ENCODE results near the gene ATP8A1. TPM values are rescaled to one million over a fixed set of nuclear protein-coding genes. Genes with fewer than 3 reads are reported as not detected.

The ATP8A1 gene
- total RNA-seq, 1 experiment from 2014 or later = 0.80 TPM

DNA sequence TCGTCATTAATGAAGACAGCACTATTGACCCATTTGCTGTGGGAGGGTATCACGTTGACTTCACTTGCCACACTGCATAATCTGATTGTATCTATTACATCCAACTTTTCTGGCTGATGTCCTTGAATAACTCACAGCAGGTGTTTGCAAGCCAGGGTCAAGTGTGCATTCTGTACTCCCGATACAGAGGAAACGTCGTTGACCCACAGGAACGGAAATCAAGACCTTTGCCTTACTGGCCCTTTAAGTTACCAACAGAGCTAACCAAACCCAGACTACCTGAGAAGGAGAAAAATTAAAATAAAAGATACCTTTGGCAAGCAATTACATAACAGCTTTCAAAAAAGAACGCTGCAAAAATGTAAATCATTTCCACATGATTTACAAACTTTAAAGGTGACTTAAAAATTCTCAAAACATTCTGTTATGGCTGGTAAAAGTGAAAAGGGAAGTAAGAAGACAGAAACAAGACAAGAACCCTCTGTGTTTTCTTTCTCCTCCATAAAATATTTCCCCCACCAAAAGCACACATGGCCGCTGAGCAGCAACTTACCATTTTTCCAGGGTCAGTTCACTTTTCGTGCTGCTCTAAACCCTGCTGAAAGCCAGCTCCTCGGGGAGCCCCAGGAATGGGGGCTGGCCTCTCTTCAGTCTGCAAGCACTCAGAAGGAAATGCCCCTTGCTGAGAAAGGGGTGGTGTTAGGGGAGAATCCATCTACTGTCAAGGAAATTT lies 266.1 kb downstream of the ATP8A1 start:
- BruUV-seq (replicated peaks) = no TSS peak
- in situ Hi-C loops (cut with HindIII; ENCODE audit: low pct_unique_long_range_greater_than_20kb, low sequenced_read_pairs) (no loop called here), intact Hi-C loops (cut with micrococcal nuclease; ENCODE audit: unreplicated experiment) (no loop called here)
- Histone ChIP-seq H3K4me1 (ENCODE audit: control insufficient read depth, insufficient read depth, low read length) (no peaks in the 10 kb centered on the region), H3K27ac (ENCODE audit: low read length) (no peak overlapping the region), H3K27me3 (ENCODE audit: control insufficient read depth, insufficient read depth, low read length) (peaks cover 2% of the 10 kb centered on the region; the same call in 1 of the 2 replicates), H3K36me3 (ENCODE audit: control insufficient read depth, insufficient read depth, low read length) (no peaks in the 10 kb centered on the region), H3K4me3 (ENCODE audit: low read depth in 2 of 2, low read length in 2 of 2) (no peak overlapping the region), H3K9me3 (ENCODE audit: control insufficient read depth, insufficient read depth, low read depth, low read length) (no peaks in the 10 kb centered on the region)
- DNase-seq (ENCODE audit: low read depth, low spot score) (no peak), ATAC-seq (no peak)
- ChIA-PET POLR2A (no interaction called here), CTCF (no interaction called here)
- TF ChIP-seq, protein P1, sequence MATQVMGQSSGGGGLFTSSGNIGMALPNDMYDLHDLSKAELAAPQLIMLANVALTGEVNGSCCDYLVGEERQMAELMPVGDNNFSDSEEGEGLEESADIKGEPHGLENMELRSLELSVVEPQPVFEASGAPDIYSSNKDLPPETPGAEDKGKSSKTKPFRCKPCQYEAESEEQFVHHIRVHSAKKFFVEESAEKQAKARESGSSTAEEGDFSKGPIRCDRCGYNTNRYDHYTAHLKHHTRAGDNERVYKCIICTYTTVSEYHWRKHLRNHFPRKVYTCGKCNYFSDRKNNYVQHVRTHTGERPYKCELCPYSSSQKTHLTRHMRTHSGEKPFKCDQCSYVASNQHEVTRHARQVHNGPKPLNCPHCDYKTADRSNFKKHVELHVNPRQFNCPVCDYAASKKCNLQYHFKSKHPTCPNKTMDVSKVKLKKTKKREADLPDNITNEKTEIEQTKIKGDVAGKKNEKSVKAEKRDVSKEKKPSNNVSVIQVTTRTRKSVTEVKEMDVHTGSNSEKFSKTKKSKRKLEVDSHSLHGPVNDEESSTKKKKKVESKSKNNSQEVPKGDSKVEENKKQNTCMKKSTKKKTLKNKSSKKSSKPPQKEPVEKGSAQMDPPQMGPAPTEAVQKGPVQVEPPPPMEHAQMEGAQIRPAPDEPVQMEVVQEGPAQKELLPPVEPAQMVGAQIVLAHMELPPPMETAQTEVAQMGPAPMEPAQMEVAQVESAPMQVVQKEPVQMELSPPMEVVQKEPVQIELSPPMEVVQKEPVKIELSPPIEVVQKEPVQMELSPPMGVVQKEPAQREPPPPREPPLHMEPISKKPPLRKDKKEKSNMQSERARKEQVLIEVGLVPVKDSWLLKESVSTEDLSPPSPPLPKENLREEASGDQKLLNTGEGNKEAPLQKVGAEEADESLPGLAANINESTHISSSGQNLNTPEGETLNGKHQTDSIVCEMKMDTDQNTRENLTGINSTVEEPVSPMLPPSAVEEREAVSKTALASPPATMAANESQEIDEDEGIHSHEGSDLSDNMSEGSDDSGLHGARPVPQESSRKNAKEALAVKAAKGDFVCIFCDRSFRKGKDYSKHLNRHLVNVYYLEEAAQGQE (IDR thresholded peaks at IDR 0.05; ENCODE audit: insufficient read depth in 1 of 2, low read depth in 2 of 2, low read length in 1 of 2) = no peak
- TF ChIP-seq TCF7L2 (IDR thresholded peaks at IDR 0.05; ENCODE audit: low read depth, low read length) (no peak), SIN3A (IDR thresholded peaks at IDR 0.05; ENCODE audit: borderline replicate concordance, insufficient read depth, low read depth, low read length) (no peak), POLR2AphosphoS5 (IDR thresholded peaks at IDR 0.05; ENCODE audit: low read depth, low read length) (no peak)
- TF ChIP-seq, protein P2, sequence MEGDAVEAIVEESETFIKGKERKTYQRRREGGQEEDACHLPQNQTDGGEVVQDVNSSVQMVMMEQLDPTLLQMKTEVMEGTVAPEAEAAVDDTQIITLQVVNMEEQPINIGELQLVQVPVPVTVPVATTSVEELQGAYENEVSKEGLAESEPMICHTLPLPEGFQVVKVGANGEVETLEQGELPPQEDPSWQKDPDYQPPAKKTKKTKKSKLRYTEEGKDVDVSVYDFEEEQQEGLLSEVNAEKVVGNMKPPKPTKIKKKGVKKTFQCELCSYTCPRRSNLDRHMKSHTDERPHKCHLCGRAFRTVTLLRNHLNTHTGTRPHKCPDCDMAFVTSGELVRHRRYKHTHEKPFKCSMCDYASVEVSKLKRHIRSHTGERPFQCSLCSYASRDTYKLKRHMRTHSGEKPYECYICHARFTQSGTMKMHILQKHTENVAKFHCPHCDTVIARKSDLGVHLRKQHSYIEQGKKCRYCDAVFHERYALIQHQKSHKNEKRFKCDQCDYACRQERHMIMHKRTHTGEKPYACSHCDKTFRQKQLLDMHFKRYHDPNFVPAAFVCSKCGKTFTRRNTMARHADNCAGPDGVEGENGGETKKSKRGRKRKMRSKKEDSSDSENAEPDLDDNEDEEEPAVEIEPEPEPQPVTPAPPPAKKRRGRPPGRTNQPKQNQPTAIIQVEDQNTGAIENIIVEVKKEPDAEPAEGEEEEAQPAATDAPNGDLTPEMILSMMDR (IDR thresholded peaks at IDR 0.05) = no peak

DNA sequence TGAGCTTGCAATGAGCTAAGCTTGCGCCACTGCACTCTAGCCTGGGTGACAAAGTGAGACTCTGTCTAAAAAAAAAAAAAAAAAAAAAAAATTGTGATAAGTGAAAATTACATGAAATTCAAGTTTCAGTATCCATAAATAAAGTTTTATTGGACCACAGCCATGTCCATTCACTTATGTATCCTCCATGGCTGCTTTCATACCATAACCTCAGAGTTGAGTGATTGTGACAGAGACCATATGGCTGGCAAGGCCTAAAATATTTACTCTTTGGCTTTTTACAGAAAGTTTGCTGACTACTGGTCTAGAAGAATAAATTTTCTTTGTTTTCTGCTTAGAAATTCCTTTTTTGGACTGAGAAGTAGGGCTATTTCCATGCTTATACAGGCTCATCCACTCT lies 271.4 kb downstream of the ATP8A1 start:
- no peaks in the 10 kb centered on the region for H3K4me1 ChIP-seq (ENCODE audit: control insufficient read depth, insufficient read depth, low read length)
- BruUV-seq (replicated peaks) = no TSS peak
- in situ Hi-C loops (cut with HindIII; ENCODE audit: low pct_unique_long_range_greater_than_20kb, low sequenced_read_pairs) (no loop called here), intact Hi-C loops (cut with micrococcal nuclease; ENCODE audit: unreplicated experiment) (no loop called here)
- no peaks in the 10 kb centered on the region for H3K9me3 ChIP-seq (ENCODE audit: control insufficient read depth, insufficient read depth, low read depth, low read length)
- TF ChIP-seq SIN3A (IDR thresholded peaks at IDR 0.05; ENCODE audit: borderline replicate concordance, insufficient read depth, low read depth, low read length) (no peak), TCF7L2 (IDR thresholded peaks at IDR 0.05; ENCODE audit: low read depth, low read length) (no peak), POLR2AphosphoS5 (IDR thresholded peaks at IDR 0.05; ENCODE audit: low read depth, low read length) (no peak)
- TF ChIP-seq, protein P2 (IDR thresholded peaks at IDR 0.05) = no peak
- TF ChIP-seq, protein P1 (IDR thresholded peaks at IDR 0.05; ENCODE audit: insufficient read depth in 1 of 2, low read depth in 2 of 2, low read length in 1 of 2) = no peak
- H3K27ac ChIP-seq (ENCODE audit: low read length) = no peak overlapping the region
- DNase-seq (ENCODE audit: low read depth, low spot score) (no peak), ATAC-seq (no peak)
- POLR2A ChIA-PET = no interaction called here
- H3K36me3 ChIP-seq (ENCODE audit: control insufficient read depth, insufficient read depth, low read length) = no peaks in the 10 kb centered on the region
- H3K4me3 ChIP-seq (ENCODE audit: low read depth in 2 of 2, low read length in 2 of 2) = no peak overlapping the region
- H3K27me3 ChIP-seq (ENCODE audit: control insufficient read depth, insufficient read depth, low read length) = no peaks in the 10 kb centered on the region
- CTCF ChIA-PET = no interaction called here
